Stomach (tissue), 9 donors: ENCODE results near the gene IGF1R. TPM values are rescaled to one million over a fixed set of nuclear protein-coding genes. Genes with fewer than 3 reads are reported as not detected.

Source experiments
- DNase-seq, 2 donors: peaks; one replicate each; pipeline versions ENCODE4 v3.0.0 to v3.0.0-alpha.2; 2013 to 2019
- H3K27ac ChIP-seq, 5 donors: fragments of 200-600 bp in 4 of 5; sonication (generic) in 4 of 5; one replicate each; pipeline ENCODE4 v1.5.1; 2013 to 2019; ENCODE audit warnings: mild to moderate bottlenecking in 1 of 5, moderate library complexity in 1 of 5
- H3K27me3 ChIP-seq, 3 donors: fragments of 200-600 bp; sonication (generic); one replicate each; pipeline ENCODE4 v1.5.1; 2017 to 2019; ENCODE audit warnings: mixed run types in 1 of 3
- H3K36me3 ChIP-seq, 4 donors: fragments of 200-600 bp; sonication (generic); 1 replicate in 3 of 4; 2 replicates in 1 of 4; pipeline ENCODE4 v1.5.1; 2016 to 2019
- H3K4me1 ChIP-seq, 4 donors: fragments of 200-600 bp; sonication (generic); one replicate each; pipeline ENCODE4 v1.5.1; 2016 to 2019
- H3K4me3 ChIP-seq, 4 donors: fragments of 200-600 bp; sonication (generic) in 3 of 4; one replicate each; pipeline ENCODE4 v1.5.1; 2016 to 2019; ENCODE audit warnings: mild to moderate bottlenecking in 1 of 4
- H3K9me3 ChIP-seq, 4 donors: fragments of 200-600 bp; sonication (generic); one replicate each; pipeline ENCODE4 v1.5.1; 2016 to 2019
- EP300 ChIP-seq: sonication (generic); formaldehyde crosslinking; IDR thresholded peaks from one replicate; pipeline ENCODE4 v1.6.1; 2017; ENCODE audit warnings: antibody characterized with exemption
- POLR2A ChIP-seq, 4 donors: fragments of 450-650 bp; IDR thresholded peaks; one replicate each; pipeline ENCODE4 v1.6.1; 2016; ENCODE audit warnings: antibody characterized with exemption in 4 of 4, control low read depth in 2 of 4, mild to moderate bottlenecking in 1 of 4, moderate library complexity in 1 of 4
- POLR2AphosphoS5 ChIP-seq, 3 donors: sonication (generic); formaldehyde crosslinking; IDR thresholded peaks; one replicate each; pipeline ENCODE4 v1.6.1; 2016; ENCODE audit warnings: antibody characterized with exemption in 3 of 3
- WGBS, 5 donors: extraction: QIAGEN DNeasy Blood & Tissue Kit in 3 of 5; methylation state at CpG; one replicate each; pipeline versions ENCODE4 v1.1.5 to v1.1.7; 2013 to 2018; 5-methylcytosine and 5-hydroxymethylcytosine counted together
- intact Hi-C: fragments of 100-400 bp; cut with DNase I; formaldehyde crosslinking; loops from one replicate; pipeline ENCODE4 v1.15.1; 2023; ENCODE audit warnings: low total_unique reads
- polyA plus RNA-seq, 3 donors: library from polyadenylated mRNA; stranded (reverse); fragments of 200-250 nt; gene quantifications; one replicate each; pipeline ENCODE4 v1.2.3, GENCODE V29; 2013
- total RNA-seq, 5 donors: library from RNA; depleted of rRNA; stranded (reverse); fragments of >200 nt; gene quantifications; one replicate each; pipeline versions ENCODE4 v1.1.0 to v1.2.3, GENCODE V29; 2014 to 2016
- TF ChIP-seq, protein P1 (sequence below), 7 experiments: fragments of 450-650 bp in 4 of 7; fragments of 200-600 bp in 3 of 7; sonication (generic) in 3 of 7; IDR thresholded peaks; one replicate each; pipeline ENCODE4 v1.5.1; 2016 to 2019; ENCODE audit warnings: antibody characterized with exemption in 7 of 7, control low read depth in 2 of 7, mild to moderate bottlenecking in 1 of 7
- donor health status: healthy with polysubstance abuse.
- donor health status: Bipolar disorder and iron deficiency.
- donor health status: healthy.

The IGF1R gene
- total and polyA plus RNA-seq, 8 donors: 2.3 to 131 (median 42.8) TPM

DNA sequence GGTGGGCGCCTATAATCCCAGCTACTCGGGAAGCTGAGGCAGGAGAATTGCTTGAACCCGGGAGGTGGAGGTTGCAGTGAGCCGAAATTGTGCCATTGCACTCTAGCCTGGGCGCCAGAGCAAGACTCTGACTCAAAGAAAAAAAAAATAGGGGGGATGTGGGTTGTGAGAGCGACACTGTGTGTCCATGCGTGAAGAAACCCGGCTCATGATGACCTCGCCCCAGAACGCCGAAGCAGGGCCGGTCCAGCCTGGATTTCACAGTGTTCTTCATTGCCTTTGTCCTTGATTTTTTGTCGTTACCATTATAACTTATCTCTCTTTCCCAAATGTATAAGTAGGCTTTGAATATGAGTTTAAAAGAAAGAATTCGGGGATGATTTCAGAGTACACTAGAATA, 230.5 kb downstream of the IGF1R start:
- Histone ChIP-seq H3K27ac (peak overlapping the region in 2 of 5 donors; percentile 30 to 58), H3K9me3 (no peaks in the 10 kb centered on the region), H3K4me1 (peaks cover 26 to 74% (median 50%) of the 10 kb centered on the region in 4 donors), H3K36me3 (no peaks in the 10 kb centered on the region), H3K27me3 (no peaks in the 10 kb centered on the region), H3K4me3 (no peak overlapping the region)
- TF ChIP-seq POLR2A (IDR thresholded peaks at IDR 0.05) (no peak), EP300 (no peak), POLR2AphosphoS5 (IDR thresholded peaks at IDR 0.05) (no peak)
- TF ChIP-seq, protein P1, sequence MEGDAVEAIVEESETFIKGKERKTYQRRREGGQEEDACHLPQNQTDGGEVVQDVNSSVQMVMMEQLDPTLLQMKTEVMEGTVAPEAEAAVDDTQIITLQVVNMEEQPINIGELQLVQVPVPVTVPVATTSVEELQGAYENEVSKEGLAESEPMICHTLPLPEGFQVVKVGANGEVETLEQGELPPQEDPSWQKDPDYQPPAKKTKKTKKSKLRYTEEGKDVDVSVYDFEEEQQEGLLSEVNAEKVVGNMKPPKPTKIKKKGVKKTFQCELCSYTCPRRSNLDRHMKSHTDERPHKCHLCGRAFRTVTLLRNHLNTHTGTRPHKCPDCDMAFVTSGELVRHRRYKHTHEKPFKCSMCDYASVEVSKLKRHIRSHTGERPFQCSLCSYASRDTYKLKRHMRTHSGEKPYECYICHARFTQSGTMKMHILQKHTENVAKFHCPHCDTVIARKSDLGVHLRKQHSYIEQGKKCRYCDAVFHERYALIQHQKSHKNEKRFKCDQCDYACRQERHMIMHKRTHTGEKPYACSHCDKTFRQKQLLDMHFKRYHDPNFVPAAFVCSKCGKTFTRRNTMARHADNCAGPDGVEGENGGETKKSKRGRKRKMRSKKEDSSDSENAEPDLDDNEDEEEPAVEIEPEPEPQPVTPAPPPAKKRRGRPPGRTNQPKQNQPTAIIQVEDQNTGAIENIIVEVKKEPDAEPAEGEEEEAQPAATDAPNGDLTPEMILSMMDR (IDR thresholded peaks at IDR 0.05): no peak
- 92 to 96% (median 94%) methylated on average over 14 of the region's 14 CpGs for WGBS, 5 donors
- DNase-seq: no peak
- intact Hi-C loops: loop anchor here (10.0 kb wide), 1 partner anchor 74 kb away; no protein-coding TSS in a partner anchor

- peaks cover 10 to 55% (median 32%) of the 10 kb centered on the region in 4 donors for H3K4me1 ChIP-seq
- 70 to 74% (median 72%) methylated on average over 14 of the region's 14 CpGs for WGBS, 5 donors
- no peaks in the 10 kb centered on the region for H3K27me3 ChIP-seq
- H3K27ac ChIP-seq: no peak overlapping the region
- no peak overlapping the region for H3K4me3 ChIP-seq
- peak in 1 of 2 donors; percentile 80 for DNase-seq
- intact Hi-C loops: no loop called here
- H3K9me3 ChIP-seq: no peaks in the 10 kb centered on the region
- TF ChIP-seq, protein P1 (IDR thresholded peaks at IDR 0.05): peak in 5 of 7 experiments; percentile 40 to 70 (median 60)
- TF ChIP-seq POLR2A (IDR thresholded peaks at IDR 0.05) (no peak), POLR2AphosphoS5 (IDR thresholded peaks at IDR 0.05) (no peak), EP300 (no peak)
- no peaks in the 10 kb centered on the region for H3K36me3 ChIP-seq
Observed at GRCh38 chr15:98881526-98882520, 233.5 kb downstream of the IGF1R start.

GRCh38 chr15:98883478-98883877, 235.1 kb downstream of the IGF1R start:
- WGBS, 5 donors: 87 to 92% (median 89%) methylated on average over 11 of the region's 11 CpGs

DNA sequence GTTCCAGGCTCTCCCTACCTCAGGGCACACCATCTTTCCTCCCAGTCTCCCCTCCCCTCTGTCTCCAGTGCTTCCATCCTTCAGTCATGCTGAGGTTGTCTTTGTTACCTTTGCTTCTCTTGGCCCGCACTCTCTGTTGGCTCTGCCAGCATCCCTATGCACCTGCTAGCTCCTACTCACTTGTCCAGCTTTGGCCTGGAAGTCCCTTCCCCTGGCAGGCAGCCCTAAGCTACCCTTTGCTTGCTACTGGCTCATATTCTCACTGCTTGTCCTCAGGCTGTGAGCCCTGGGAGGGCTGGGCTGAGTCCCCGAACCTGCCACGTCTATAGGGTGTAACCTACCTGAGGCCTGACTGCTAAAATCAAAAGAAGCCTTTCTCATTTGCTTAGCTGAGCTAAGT, 236.6 kb downstream of the IGF1R start:
- no peaks in the 10 kb centered on the region for H3K27me3 ChIP-seq
- WGBS, 5 donors: 43 to 66% (median 50%) methylated on average over 3 of the region's 3 CpGs
- intact Hi-C loops: no loop called here

More at GRCh38 chr15:98883478-98883877, 235.1 kb downstream of the IGF1R start:
- Histone ChIP-seq H3K36me3 (no peaks in the 10 kb centered on the region), H3K9me3 (no peaks in the 10 kb centered on the region), H3K4me3 (no peak overlapping the region), H3K27ac (no peak overlapping the region), H3K27me3 (no peaks in the 10 kb centered on the region), H3K4me1 (peaks cover 5 to 40% (median 21%) of the 10 kb centered on the region in 4 donors)
- DNase-seq: no peak
- TF ChIP-seq EP300: no peak
- TF ChIP-seq, protein P1 (IDR thresholded peaks at IDR 0.05): no peak
- TF ChIP-seq POLR2AphosphoS5 (IDR thresholded peaks at IDR 0.05): no peak
- no peak for TF ChIP-seq POLR2A (IDR thresholded peaks at IDR 0.05)
- intact Hi-C loops: no loop called here

More for the DNA sequence above, 236.6 kb downstream of the IGF1R start:
- no peaks in the 10 kb centered on the region for H3K9me3 ChIP-seq
- no peak overlapping the region for H3K4me3 ChIP-seq
- TF ChIP-seq POLR2AphosphoS5 (IDR thresholded peaks at IDR 0.05): no peak
- TF ChIP-seq, protein P1 (IDR thresholded peaks at IDR 0.05): no peak
- TF ChIP-seq POLR2A (IDR thresholded peaks at IDR 0.05): no peak
- no peak for TF ChIP-seq EP300
- H3K27ac ChIP-seq: no peak overlapping the region
- peaks cover 5 to 42% (median 25%) of the 10 kb centered on the region in 4 donors for H3K4me1 ChIP-seq
- H3K36me3 ChIP-seq: no peaks in the 10 kb centered on the region
- peak in 1 of 2 donors; percentile 71 for DNase-seq
